GM20000 (cell line): ENCODE results near the gene UBTD1.
"Not testable (repeated sequence)": the region's sequence is repeated elsewhere in the genome, so short reads cannot be mapped to it uniquely, and the experiment has no call there.

ENCODE experiments used
- DNase-seq: peaks from one replicate; pipeline ENCODE4 v3.0.0; 2012; ENCODE audit warnings: low spot score
- CTCF ChIP-seq: IDR thresholded peaks from 2 replicates; pipeline ENCODE4 v1.5.1; 2012; ENCODE audit warnings: mild to moderate bottlenecking, control low read depth; ENCODE audit errors: extremely low read depth, missing control alignments

The UBTD1 gene

GRCh38 chr10:97549587-97550322 is 51.0 kb downstream of the UBTD1 start:
- TF ChIP-seq CTCF = no peak
- DNase-seq = no peak

GRCh38 chr10:97550336-97551149 is 51.8 kb downstream of the UBTD1 start:
- DNase-seq = no peak
- TF ChIP-seq CTCF = no peak

GRCh38 chr10:97551271-97551670 is 52.5 kb downstream of the UBTD1 start:
- DNase-seq = no peak
- no peak for TF ChIP-seq CTCF

- peak; percentile 61 for DNase-seq
- TF ChIP-seq CTCF = peak; percentile 67
Measured at GRCh38 chr10:97553575-97554031, 54.9 kb downstream of the UBTD1 start.

- not testable (repeated sequence) for DNase-seq
Measured at GRCh38 chr10:97554336-97554735, 55.6 kb downstream of the UBTD1 start.

- DNase-seq = not testable (repeated sequence)
Measured at GRCh38 chr10:97555541-97555940, 56.8 kb downstream of the UBTD1 start.

- DNase-seq = not testable (repeated sequence)
Measured at GRCh38 chr10:97560731-97561381, 62.1 kb downstream of the UBTD1 start.

- DNase-seq = not testable (repeated sequence)
Measured at GRCh38 chr10:97561386-97562077, 62.8 kb downstream of the UBTD1 start.

GRCh38 chr10:97562329-97562728 is 63.6 kb downstream of the UBTD1 start:
- DNase-seq = not testable (repeated sequence)
